ENCODE data around the gene REC8.

Gene REC8

GRCh38 chr14:24139272-24139934 is 32.5 kb upstream of the REC8 start:
- no peak for DNase-seq (ENCODE audit: low read depth)
- no peak for TF ChIP-seq CTCF (conservative IDR thresholded peaks at IDR 0.05; ENCODE audit: low read depth, low read length)
- H3K4me3 ChIP-seq (ENCODE audit: low read depth, low read length): no peak overlapping the region

GRCh38 chr14:24141097-24141880 is 30.6 kb upstream of the REC8 start, which contains the start of gene EMC9:
TSS of gene EMC9 (minus strand) at chr14:24141591. CDS start at chr14:24141304, 287 bp downstream.
- H3K4me3 ChIP-seq (ENCODE audit: low read depth, low read length): peak within 1 kb of the TSS; percentile 92
- peak; percentile 100 for DNase-seq (ENCODE audit: low read depth)
- peak; percentile 49 for TF ChIP-seq CTCF (conservative IDR thresholded peaks at IDR 0.05; ENCODE audit: low read depth, low read length)

- H3K4me3 ChIP-seq (ENCODE audit: low read depth, low read length): no peak overlapping the region
- DNase-seq (ENCODE audit: low read depth): peak; percentile 20
- no peak for TF ChIP-seq CTCF (conservative IDR thresholded peaks at IDR 0.05; ENCODE audit: low read depth, low read length)
Observed at GRCh38 chr14:24143511-24143910, 28.4 kb upstream of the REC8 start.

GRCh38 chr14:24144451-24144850 is 27.4 kb upstream of the REC8 start:
- TF ChIP-seq CTCF (conservative IDR thresholded peaks at IDR 0.05; ENCODE audit: low read depth, low read length): no peak
- DNase-seq (ENCODE audit: low read depth): no peak
- H3K4me3 ChIP-seq (ENCODE audit: low read depth, low read length): no peak overlapping the region

- TF ChIP-seq CTCF (conservative IDR thresholded peaks at IDR 0.05; ENCODE audit: low read depth, low read length): no peak
- no peak for DNase-seq (ENCODE audit: low read depth)
- peak overlapping the region; percentile 87 for H3K4me3 ChIP-seq (ENCODE audit: low read depth, low read length)
Observed at GRCh38 chr14:24145219-24145618, 26.7 kb upstream of the REC8 start.

- DNase-seq (ENCODE audit: low read depth): peak; percentile 30
- TF ChIP-seq CTCF (conservative IDR thresholded peaks at IDR 0.05; ENCODE audit: low read depth, low read length): no peak
- H3K4me3 ChIP-seq (ENCODE audit: low read depth, low read length): peak overlapping the region; percentile 87
Observed at GRCh38 chr14:24145690-24146452, 26.0 kb upstream of the REC8 start.

Measured in choroid plexus epithelial cell (primary cell).